A549 (cell line): ENCODE data around the gene SORCS2.

ENCODE experiments used
- CHD4 ChIP-seq: fragments of 200-600 bp; sonication (generic); IDR thresholded peaks from 2 replicates; pipeline ENCODE4 v1.6.1; 2016; ENCODE audit warnings: antibody characterized with exemption, mild to moderate bottlenecking, borderline replicate concordance
- FOSL2 ChIP-seq, 2 experiments: fragments of 450-650 bp in 1 of 2; fragments of >200 bp in 1 of 2; sonication (Bioruptor Twin) in 1 of 2; formaldehyde crosslinking; IDR thresholded peaks; 2 replicates each; pipeline versions ENCODE4 v1.5.0 to v1.6.1; 2016 to 2020; ENCODE audit warnings: mild to moderate bottlenecking in 1 of 2, moderate library complexity in 1 of 2
- TF ChIP-seq, protein P1 (sequence below): fragments of 450-650 bp; IDR thresholded peaks from 2 replicates; pipeline ENCODE4 v1.6.1; 2014; ENCODE audit warnings: antibody characterized with exemption
- TF ChIP-seq, protein P2 (sequence below): fragments of 250-450 bp; sonication (Bioruptor Pico); IDR thresholded peaks from 2 replicates; pipeline ENCODE4 v1.5.0; 2021; ENCODE audit warnings: mild to moderate bottlenecking, moderate library complexity, borderline replicate concordance
- TF ChIP-seq, protein P3 (sequence below): fragments of >200 bp; sonication (Bioruptor Twin); formaldehyde crosslinking; IDR thresholded peaks from 3 replicates; pipeline ENCODE4 v1.5.1; 2016
- TF ChIP-seq, protein P4 (sequence below): IDR thresholded peaks from 2 replicates; pipeline ENCODE4 v1.6.1; 2012

DNA sequence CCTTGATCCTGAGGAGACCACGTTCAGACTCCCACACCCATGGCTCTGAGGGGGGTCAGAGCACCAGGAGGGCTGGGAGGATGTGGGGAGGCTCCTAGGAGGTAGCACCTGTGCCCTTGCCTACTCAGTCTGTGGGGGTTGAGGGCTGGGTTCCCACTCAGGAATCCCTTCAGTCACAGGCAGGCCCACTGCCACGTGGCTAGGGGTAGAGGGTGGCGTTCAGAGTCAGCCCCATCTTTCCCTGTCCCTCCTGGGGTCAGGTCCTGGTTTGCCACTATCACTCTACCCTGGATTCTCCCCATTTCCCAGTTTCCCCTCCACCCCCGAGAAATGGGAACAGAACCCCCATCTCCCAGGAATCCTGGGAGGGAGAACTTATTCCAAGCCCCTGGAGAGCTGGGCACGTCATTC is 131.1 kb downstream of the SORCS2 start:
- TF ChIP-seq, protein P1, sequence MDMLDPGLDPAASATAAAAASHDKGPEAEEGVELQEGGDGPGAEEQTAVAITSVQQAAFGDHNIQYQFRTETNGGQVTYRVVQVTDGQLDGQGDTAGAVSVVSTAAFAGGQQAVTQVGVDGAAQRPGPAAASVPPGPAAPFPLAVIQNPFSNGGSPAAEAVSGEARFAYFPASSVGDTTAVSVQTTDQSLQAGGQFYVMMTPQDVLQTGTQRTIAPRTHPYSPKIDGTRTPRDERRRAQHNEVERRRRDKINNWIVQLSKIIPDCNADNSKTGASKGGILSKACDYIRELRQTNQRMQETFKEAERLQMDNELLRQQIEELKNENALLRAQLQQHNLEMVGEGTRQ = no peak
- TF ChIP-seq, protein P2, sequence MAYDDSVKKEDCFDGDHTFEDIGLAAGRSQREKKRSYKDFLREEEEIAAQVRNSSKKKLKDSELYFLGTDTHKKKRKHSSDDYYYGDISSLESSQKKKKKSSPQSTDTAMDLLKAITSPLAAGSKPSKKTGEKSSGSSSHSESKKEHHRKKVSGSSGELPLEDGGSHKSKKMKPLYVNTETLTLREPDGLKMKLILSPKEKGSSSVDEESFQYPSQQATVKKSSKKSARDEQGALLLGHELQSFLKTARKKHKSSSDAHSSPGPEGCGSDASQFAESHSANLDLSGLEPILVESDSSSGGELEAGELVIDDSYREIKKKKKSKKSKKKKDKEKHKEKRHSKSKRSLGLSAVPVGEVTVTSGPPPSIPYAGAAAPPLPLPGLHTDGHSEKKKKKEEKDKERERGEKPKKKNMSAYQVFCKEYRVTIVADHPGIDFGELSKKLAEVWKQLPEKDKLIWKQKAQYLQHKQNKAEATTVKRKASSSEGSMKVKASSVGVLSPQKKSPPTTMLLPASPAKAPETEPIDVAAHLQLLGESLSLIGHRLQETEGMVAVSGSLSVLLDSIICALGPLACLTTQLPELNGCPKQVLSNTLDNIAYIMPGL (CRISPR knock-in tag) = no peak
- TF ChIP-seq FOSL2 (IDR thresholded peaks at IDR 0.05) (no peak), FOSL2 (CRISPR knock-in tag; IDR thresholded peaks at IDR 0.05) (no peak), CHD4 (no peak)
- TF ChIP-seq, protein P3, sequence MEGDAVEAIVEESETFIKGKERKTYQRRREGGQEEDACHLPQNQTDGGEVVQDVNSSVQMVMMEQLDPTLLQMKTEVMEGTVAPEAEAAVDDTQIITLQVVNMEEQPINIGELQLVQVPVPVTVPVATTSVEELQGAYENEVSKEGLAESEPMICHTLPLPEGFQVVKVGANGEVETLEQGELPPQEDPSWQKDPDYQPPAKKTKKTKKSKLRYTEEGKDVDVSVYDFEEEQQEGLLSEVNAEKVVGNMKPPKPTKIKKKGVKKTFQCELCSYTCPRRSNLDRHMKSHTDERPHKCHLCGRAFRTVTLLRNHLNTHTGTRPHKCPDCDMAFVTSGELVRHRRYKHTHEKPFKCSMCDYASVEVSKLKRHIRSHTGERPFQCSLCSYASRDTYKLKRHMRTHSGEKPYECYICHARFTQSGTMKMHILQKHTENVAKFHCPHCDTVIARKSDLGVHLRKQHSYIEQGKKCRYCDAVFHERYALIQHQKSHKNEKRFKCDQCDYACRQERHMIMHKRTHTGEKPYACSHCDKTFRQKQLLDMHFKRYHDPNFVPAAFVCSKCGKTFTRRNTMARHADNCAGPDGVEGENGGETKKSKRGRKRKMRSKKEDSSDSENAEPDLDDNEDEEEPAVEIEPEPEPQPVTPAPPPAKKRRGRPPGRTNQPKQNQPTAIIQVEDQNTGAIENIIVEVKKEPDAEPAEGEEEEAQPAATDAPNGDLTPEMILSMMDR = no peak
- TF ChIP-seq, protein P4, sequence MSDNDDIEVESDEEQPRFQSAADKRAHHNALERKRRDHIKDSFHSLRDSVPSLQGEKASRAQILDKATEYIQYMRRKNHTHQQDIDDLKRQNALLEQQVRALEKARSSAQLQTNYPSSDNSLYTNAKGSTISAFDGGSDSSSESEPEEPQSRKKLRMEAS = no peak
